Tongue (tissue), 2 donors: ENCODE data around the gene HHLA2. TPM values are rescaled to one million over a fixed set of nuclear protein-coding genes. Genes with fewer than 3 reads are reported as not detected.

Source experiments
- DNase-seq: peaks from one replicate; pipeline ENCODE4 v3.0.0-alpha.2; 2015
- total RNA-seq: library from RNA; depleted of rRNA; stranded (reverse); fragments of >200 nt; gene quantifications from one replicate; pipeline ENCODE4 v1.2.3, GENCODE V29; 2014

Gene HHLA2
- total RNA-seq, 1 donor from 2014 or later = not detected

DNA sequence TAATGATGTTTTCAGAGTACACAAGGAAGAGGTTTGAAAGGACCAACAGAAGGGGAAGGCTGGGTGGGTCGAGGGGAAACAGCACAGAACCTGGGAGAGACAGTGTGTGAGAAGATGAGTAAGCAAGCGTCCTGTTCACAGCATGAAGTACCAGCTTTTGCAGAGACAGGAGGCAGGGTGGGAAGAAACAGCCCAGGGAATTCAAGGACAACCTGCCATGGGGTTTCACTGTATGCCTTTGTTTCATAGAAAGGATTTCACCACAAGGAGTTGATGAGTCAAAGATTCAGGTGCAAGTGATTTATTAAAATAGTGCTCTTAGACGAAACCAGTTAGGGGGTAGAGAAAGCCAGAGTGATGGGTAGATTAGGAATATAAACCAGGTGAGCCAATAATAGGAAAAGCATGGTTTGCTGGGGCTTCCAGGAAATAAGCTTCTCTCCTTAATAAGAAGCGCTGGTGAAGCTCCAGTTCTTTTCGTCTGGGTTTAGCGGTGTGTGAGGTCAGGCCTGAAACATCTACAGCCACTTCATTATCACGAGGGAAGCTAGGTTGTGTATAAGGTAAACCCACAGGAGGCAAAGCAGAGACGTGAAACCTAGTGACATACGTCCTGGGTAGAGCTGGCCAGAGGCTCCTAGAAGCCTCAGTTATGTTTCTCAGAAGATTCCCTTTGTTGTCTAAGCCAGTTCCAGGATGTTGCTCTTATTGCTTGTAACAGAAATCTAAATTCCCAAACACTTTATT lies 3.9 kb downstream of the HHLA2 start:
- no peak for DNase-seq

DNA sequence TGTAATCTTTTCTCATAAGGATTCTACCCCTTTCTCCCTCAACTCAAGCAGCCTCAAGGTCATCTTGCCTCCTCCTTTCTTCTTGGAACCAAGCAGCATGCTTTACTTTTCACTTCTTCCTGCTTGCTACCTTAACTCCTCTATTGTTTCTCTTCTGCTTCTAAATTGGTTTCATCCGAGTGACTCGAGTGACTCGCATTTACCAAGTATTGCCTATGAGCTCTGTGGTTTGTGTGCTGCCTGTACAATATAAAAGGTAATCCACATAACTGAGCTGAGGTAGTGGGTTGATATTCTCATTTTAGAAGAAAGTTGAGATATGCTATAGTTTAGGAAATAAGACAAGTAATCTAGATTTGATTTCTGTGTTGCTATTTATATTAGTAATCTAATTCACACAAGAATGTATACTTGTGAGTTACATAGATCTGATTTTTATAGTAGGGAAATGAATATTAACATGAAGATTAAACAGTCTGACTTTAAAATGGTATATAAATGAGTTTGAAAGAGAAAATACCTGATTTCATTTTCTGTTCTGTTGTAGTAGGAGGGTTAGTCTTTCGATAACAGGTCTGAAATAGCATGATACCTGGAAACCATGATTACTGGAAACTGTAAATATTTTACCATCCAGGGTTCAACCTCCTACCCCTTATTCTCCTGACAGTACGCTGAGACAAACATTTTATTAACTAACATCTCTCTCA lies 5.5 kb downstream of the HHLA2 start:
- no peak for DNase-seq

DNA sequence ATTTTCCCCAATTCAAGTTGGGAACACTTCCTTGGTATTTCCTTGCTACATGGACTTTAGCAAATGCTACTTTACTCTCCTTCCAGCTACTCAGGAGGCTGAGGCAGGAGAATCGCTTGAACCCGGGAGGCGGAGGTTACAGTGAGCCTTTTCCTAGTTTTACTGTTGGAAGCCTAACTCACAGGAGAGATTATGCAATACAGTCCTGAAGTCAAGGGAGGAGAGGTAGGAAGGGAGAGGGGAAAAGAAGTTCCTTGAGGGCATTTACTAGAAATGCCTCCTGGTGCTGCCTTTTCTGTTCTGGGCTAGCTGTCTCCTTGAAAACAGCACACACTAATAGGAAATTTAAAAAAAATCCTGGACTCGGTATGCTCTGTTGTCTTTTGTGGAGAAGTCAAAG lies 6.2 kb downstream of the HHLA2 start:
- no peak for DNase-seq

DNA sequence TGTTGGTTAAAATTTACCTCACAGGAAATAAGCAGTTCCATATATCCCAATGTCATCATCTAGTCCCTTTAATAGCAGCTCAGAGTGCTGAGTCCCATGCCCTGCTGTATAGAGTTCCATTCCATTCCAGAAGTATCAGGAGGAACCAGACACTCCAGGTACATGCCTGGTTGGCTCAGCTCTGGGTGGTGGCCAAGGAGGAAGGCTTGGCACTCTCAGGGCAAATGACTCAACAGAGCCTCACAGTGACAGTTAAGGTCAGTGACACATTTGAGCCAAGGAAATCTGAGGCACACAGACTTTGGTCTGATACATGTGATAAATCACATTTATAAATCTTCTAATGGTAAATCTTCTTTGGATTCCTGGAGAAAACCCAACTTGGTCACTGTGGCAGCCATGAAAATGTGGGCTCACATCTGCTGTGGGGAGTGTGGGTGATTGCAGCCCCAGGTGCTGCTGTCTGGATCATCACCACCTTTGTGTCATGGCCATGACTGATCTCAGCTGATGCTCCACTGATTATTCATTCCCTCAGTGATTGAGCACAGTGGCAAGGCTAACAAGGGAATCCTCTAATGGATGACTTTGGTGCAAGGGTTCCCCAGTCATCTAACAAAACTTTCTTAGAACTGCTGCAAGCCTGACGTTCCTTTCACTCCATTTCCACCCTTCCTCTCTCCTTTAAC lies 9.3 kb downstream of the HHLA2 start:
- no peak for DNase-seq

DNA sequence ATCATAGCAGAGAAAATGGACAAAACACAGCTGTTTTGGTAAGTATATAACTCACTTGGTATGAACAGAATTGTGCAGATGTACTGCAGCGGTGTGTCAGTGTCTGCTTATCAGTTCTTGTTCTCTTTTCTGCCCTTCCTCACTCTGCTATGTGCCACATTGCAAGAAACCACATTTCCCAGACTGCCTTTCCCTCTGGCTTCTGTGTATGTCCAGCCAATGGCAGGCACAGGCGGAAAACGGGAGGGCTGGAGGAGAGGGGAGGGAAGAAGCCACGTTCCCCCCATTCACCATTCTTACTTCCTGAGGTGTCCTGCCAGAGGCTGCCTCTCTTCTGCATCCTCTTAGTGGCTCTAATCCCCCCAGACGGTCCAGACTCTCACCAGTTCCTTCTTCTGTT lies 15.4 kb downstream of the HHLA2 start:
- no peak for DNase-seq

DNA sequence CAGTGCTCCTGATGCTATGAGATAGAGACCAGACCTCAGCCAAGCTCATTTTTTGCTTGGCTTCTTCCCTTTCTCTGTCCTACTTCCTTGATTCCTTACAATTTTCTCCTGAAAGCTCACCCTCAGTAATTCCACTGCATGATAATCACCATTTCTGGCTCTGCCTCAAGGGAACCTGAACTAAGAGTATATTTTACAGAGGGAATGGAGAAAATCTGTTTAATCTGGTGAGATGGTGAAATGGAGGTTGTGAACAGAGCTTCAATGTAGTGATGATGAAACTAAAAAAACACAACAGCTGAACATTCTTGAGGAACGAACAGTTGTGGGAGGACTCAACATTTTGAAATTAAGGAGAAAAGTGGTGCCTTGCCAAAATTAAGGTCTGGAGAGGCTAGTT lies 16.3 kb downstream of the HHLA2 start:
- no peak for DNase-seq

DNA sequence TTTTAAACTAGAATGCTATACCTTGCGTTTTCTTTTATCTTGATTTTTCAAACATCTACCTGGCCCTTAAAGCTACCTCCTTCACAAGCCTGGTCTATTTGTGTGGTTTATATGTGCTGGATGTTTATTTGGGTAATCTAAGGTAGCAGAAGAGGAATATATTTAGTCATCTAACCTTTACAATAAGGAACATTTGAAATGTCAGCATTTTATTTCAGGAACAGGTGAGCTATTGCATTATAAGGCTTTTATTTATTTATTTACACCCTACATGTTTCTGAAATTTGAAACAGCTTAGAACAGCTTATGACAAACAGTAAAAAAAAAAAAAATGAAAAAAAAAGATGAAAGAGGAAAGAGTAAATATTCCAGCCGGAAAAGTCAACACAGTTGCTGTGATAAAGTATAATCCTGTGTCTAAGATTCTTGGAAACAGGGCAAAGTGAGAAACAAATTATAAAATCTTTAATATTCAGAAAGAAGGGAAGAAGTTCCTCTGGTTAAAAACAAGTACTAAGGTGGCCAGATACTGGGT lies 19.5 kb downstream of the HHLA2 start:
- no peak for DNase-seq

DNA sequence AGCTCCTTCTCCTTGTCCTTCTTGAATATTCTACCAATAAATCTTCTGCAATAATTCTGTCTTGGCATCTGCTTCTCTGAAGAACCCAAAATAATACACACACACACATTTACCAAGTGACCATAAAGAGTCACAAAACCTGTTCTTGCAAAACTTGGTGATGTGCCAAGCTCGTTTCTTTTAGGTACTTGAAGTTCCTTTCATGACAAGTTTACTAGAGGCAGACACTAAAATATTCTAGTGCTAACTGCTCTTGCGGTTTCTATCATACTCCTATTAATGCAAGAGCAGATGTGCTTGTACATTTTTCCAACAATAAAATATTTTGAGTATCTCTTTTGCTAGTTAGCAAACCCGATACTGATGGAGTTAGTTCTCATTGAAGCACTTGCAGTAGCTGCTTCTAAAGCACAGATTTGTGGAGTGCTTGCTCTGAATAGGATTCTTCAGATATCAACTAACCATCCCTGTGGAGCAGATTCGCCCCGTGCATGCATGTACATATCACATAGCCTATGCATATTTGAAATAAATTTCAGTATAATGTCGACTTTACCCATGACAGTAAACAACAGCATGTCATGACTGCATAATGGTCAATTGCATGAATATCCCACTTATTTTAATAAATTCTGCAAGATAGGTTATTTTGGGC lies 23.2 kb downstream of the HHLA2 start:
- peak; percentile 53 for DNase-seq

DNA sequence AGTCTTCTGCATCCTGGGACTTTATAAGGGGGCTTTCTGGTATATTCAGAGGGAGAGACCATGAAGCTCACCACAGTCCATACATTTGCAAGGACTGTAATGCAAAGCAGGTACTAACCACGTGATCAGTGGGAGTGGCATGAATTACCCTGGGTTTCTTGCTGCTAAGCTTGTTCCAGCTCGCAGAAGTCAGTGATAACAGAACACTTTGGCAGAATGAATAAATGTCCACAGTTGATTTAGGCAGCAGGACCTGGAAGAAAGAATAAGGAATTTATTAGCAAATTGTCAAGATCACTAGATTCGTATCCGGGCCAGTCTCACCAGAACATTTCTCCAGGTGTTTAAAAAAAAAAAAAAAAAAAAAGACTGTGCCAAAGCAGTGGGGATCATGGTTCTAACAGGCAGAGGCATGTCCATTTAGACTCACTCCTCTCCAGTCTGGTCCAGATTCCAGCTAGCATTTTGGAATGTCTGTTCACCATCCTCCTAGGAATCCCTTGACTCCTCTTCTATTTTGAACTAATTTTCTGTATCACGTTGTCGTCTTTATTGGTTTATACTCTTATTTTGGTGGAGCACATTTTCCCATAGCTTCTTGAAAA lies 24.5 kb downstream of the HHLA2 start:
- no peak for DNase-seq

DNA sequence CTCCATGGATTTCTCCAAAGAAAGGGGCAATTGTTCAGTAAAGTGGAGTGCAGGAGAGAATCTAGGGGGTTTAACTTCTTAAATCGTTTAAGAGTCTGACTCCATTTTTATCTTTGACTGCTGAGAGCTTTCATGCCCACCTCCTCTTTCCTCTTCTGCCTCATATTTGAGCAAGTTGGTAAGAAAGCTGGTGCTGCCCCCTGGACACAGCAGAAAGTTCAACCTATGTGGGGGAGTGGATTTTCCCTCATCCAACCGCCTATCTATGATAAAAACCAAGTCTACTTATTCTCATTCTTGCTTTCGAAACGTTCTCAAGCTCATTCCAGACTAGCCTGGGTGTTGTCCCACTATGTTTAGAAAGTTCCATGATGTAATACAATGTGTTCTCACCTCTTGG lies 26.0 kb downstream of the HHLA2 start:
- no peak for DNase-seq

DNA sequence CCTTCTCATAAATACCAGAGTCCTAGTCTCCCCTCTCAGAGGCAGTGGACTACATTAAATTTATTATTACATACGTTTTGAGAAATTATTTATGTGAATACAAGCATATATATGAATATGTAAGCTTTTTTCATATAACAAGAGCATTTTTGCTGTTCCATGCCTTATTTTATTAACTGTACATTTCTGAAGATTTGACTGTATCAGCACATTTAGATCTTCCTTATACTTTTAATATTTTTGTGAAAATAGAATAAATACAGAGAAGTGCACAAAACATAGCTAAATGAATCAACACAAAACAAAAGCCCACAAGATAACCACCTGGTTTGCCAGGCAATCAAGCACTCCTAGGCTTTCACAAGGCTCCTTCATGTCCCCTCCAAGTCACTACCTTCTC lies 27.8 kb downstream of the HHLA2 start:
- DNase-seq = no peak

DNA sequence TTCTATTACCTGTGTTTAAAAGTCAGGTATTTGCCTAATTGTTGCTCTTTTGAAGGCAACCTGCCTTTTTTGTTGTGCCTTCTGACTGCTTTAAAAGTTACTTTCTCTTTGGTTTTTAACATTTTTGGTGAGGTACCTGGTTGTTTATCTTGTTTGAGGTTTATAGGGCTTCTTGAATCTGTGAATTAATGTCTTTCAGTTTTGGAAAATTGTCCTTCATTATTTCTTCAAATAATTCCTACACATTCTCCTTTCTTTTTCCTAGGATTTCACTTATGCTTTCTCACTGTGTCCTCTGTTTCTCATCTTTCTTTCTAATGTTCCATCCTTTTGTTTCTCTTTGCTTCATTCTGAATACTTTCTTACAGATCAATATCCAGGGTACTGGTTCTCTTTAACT lies 30.8 kb downstream of the HHLA2 start:
- DNase-seq = no peak

DNA sequence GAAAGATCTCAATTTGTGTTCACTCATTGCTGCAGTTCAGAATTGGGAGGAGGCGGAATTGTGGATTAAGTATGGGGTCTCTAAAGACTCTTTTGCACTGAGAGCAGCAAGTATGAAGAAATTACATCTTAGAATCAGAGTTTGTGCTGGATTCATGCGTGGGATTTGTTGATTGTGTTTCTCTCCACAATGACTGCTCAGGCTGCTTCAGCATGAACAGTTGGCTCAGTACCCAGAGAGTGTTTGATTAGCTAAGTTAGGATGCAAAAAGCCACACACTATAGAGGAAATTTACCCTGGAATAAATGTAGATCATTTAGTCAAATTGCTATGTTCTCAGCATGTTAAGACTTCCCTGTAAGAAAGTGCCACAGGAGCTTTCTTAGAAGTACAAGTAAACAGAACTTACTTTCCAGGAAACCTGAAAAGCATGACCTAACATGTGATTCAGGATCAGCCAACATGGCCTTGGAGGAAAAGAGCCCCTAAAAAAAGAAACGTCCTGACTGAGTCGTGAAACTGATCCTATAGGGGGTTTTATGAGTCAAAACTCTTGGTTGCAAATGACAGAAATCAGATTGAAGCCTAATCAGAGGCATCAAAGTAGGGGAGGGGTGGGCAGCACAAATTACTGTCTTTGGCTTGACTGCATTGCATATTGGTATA lies 32.6 kb downstream of the HHLA2 start:
- peak; percentile 28 for DNase-seq

DNA sequence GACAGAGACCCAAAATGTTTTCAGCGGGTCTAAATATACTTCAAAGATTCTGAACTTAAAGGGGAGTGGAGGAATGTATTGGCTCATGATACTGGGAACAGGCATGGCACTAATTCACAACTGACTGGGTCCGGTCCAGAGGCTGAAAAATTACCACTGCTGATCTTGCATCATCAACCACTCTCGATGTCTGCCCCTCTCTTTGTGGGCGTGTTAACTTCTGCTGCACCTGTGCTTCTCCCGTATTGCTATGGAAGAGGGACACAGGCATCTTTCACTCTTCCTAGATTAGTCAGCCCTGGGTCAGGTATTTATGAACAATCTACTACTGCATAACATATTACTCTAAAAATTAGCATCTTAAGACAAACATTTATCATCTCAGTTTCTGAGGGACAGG lies 33.2 kb downstream of the HHLA2 start:
- DNase-seq = no peak

DNA sequence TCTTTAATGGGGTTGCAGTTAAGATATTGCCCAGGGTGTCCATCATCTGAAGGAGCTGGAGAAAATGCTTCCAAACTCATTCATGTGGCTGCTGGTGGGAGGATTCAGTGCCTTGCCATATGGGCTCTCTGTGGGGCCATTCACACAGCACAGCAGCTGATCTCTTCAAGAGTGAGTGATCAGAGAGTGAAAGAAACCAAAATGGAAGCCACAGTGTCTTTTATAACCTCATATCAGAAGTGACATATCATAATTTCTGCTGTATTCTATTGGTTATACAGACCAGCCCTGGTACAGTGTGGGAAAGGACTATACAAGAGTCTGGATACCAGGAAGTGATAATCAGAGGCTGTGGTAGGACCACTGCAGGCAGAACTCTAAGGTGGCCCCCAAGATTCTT lies 33.6 kb downstream of the HHLA2 start:
- DNase-seq = no peak

DNA sequence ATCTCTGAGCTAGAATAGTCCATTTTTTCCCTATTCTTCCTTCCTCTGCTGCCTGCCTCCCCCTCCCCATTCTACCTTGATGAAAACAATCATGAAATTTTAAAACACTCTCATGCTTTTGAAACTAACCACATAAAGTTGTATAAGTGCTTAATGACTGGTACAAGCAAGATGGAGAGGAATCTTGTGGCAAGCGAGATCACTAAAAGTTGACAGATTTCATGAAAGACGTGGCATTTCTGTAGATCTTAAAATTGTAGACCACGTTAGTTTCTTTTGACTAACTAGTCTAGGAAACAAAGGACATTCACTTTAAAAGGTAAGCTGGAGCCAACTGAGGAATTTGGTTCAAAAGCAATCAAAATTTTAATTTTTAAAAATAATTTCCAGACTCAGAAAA lies 35.4 kb downstream of the HHLA2 start:
- no peak for DNase-seq

DNA sequence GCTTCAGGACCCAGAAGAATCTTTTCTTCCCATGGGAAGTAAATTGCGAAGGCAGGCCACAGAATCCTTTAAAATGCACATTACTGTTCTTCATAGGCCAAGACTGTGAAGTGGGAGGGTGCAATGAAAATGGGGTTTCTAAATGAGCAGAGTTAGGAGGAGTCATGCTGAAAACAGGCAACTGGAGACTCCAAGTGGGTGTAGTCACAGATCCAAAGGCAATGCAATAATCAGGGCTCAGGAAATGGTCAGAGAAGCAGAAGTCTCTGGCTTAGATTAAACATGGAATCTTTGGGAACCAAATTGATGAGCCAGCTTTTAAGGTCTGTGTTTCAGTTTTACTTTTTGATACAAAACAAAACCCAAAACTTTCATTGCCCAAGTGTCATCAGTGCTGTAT lies 37.6 kb downstream of the HHLA2 start:
- DNase-seq = no peak

DNA sequence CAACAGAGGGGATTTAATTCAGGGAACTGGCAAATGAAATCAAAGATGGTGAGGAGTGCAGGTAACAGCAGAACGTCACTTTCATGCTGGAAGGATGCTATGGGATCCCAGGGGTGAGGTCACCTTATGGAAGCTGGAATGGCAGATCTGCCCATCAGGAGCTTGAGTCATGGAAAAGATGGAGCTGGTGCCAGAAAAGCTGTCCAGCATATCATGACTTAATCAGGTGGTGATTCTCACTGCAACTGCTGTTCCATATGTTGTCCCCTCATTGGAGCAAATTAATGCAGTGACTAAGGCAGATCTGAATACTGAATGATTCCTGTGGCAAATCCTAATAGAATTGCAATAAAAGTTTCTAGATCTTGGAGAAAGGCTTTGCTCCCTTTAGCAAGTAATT lies 38.4 kb downstream of the HHLA2 start:
- DNase-seq = no peak

DNA sequence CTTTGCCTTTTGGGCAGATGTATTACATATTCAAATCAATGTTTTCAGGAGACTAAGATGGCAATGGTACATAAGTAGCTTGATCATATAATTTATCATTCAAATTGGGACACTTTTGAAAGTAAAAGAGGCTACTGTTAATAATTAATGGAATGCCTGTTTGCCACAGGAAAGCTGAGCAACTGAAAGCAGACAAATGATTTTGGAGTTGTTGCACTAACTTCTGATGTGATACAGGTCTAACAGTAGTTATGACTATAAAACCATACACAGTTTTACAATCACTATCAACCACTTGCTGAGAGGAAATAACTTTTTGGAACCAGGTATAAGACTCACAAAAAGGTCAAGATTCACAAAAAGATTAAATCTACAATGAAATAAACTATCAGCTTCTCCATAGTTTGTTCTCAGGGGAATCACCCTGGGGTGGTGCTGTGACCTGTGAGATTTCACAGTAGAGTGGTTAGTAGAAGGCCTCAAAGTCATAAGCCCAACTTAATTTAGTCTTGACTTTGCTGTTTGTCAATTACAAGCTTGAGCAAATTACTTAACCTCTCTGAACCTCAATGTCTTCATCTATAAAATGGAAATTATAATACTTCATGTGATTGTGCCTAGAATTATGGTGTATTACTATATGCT lies 42.7 kb downstream of the HHLA2 start:
- no peak for DNase-seq

DNA sequence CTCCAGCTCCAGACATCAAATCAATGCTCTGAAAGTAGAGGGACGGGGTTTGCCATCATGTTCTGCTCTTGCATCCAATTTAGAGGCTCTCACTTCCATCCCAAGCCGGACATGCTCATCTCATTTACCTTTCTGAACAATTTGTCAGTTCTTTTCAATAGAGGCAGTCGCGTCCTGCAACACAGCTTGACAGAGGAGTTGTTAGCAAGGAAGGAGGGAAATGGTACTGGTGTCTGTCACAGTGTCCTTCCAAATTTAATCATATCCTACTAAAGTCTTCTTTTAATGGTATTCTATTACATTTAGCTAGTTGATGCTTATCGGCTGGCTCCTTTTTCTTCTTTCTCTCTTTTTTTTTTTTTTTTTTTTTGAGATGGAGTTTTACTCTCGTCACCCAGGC lies 45.6 kb downstream of the HHLA2 start:
- DNase-seq = no peak

DNA sequence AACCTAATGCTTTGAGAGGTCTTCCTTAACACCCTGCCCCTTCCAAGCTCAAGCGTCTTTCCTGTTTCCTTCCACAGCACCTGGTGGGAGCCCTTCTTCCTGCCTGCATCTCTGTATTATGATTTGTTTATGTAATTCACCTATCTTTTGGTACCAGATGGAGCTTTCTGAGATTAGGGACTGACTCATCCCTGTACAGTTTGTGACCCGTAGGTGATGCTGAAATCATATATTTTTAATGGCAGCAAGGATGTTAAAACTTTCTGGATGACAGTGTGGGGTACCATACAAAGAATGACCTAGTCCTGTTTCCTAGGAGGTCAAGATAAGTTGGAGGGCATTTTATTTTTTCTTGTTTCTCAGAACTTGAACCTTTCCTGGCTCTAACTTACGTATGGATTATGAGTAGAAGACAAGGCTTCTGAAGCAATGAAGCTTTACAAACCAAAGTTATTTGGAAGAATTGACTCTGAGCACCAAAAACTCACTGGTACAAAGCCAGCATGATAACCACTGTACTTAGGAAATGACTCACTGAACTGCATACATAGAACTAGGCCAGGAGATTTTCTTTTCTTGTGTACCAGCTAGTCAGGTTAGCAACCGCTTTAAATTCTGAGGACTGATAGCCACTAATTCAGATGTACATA lies 46.6 kb downstream of the HHLA2 start:
- DNase-seq = no peak
